GDM1 (cell line): Measurements from ENCODE around the gene OR4Q2.
"Not testable (repeated sequence)": the region's sequence is repeated elsewhere in the genome, so short reads cannot be mapped to it uniquely, and the experiment has no call there.

Experiments
- DNase-seq: peaks from one replicate; lab custom pipeline; 2025; lab: John Stamatoyannopoulos, UW

OR4Q2 gene

DNA sequence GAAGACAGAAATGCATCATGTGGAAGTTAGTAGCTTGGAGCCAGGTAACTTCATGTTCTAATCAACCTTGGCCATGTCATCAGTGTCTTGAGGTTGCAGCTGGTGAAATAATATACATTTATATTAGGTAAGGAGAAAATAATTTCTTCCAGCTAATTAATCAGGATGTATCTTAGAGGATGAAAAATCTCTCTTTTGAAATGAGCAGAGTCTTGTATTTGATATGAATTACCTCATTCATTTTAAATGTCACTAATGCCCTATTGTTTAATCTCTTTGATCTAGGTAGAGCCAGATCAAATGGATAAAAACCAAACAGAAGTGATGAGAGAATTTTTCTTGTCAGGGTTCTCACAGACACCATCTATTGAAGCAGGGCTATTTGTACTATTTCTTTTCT is at the start of gene OR4Q2:
Gene OR4Q2 (plus strand): TSS at position 301 of the 400 bp plus-strand sequence.
- DNase-seq, result no peak

- not testable (repeated sequence) for DNase-seq
Observed at GRCh38 chr14:19969735-19970134, 32.2 kb upstream of the OR4Q2 start.

DNA sequence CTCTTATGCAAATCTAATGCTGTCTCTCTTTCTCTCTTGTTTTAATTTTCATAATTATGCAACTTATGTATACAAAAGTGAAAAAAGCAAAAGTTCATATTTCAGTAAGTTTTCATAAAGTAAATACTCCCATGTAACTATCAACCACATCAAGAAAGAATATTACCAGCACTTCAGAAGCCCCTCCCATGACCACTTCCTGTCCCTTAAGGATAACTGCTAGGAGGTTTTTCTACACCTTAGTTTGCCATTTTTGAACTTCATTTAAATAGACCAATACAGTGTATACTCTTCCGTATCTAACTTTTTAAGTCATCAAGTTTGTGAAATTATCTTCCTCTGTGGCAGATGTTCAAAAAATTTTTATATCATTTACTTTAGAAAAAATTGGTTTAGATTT is 27.1 kb upstream of the OR4Q2 start:
- DNase-seq, result no peak

GRCh38 chr14:19975291-19975690 is 26.7 kb upstream of the OR4Q2 start, which contains the start of gene OR4K15:
OR4K15 (plus strand) TSS chr14:19975591; CDS start chr14:19975591, 0 bp downstream.
- no peak for DNase-seq

DNA sequence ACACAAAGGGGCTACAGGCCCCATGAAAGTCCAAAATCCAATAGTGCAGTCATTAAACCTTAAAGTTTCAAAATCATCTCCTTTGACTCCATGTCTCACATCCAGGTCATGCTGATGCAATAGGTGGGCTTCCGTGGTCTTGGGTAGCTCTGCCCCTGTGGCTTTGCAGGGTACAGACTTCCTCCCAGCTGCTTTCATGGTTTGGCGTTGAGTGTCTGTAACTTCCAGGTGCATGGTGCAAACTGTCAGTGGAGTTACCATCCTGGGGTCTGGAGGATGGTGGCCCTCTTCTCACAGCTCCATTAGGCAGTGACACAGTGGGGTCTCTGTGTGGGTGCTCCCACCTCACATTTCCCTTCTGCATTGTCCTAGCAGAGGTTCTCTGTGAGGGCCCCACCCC is 8.5 kb upstream of the OR4Q2 start:
- DNase-seq, result no peak

GRCh38 chr14:20002319-20002718 is 356 bp downstream of the OR4Q2 start:
- DNase-seq, result no peak

DNA sequence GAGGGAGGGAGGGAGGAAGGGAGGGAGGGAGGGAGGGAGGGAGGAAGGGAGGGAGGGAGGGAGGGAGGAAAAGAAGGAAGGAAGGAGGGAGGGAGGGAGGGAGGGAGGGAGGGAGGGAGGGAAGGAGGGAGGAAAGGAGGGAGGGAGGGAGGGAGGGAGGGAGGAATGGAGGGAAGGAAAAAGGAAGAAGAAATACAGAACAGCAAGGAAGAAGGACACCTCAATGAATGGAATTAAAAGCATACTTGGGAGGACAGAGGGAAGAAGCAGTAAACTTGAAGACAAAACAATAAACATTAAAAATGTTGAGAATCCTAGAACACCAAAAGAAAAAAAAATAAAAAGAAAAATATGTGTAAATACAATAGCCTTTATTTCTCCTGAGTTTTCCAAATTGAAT is 6.2 kb downstream of the OR4Q2 start:
- no peak for DNase-seq

DNA sequence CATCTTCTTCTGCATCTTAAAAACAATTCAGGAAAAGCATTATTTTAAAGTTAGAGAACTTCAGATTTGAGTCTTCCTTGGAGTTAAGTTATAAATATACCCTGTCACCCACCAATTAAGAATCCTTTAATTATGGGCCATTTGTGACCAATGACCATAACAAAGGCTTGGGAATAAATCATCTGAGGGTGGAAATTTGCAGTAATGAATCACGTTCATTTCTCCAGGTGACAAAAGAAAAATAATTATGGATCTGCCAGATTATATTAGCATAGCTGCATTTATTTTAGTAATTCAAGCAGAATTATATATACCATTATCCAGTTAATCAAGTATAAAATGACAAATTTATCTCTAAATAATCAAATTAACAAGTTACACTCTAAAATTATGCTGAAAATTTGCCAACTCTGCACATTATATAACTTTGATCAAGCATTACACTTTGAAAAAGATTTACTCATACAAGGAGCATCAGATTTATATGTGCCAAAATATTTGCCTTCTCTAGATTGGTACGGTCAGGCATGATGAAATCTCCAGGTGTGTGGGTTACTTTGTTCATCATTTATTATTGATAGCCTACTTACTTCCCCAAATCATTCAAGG is 17.4 kb downstream of the OR4Q2 start, which contains the start of gene OR4K14:
Gene OR4K14 (minus strand): TSS at position 51 of the 609 bp plus-strand sequence. CDS start 4,114 bp downstream, outside the sequence.
- DNase-seq, result no peak

DNA sequence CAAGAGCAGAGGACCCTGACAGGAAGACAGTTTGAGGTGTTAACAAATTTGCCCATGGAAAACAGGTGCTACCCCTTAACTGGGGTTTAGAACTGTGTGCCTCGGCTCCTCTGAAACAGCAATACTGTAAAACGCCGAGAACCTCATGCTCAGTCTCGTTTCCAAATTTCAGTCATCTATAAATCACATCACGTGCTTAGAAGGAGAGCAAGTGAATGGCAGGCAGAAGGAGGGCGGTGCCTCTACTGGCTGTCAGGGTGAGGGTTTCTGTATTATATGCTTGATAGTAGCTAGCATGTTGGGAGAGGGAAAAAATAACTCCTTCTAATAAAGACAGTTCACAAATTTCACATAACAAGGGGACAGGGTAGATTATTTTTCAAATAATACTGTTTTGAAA is 29.1 kb downstream of the OR4Q2 start:
- DNase-seq, result no peak

GRCh38 chr14:20035449-20035848 is 33.5 kb downstream of the OR4Q2 start:
- no peak for DNase-seq

GRCh38 chr14:20035938-20036337 is 34.0 kb downstream of the OR4Q2 start, which contains the start of gene OR4K13:
OR4K13 (minus strand) TSS chr14:20036038; CDS start chr14:20034758, 1,280 bp downstream.
- no peak for DNase-seq

- no peak for DNase-seq
Observed at GRCh38 chr14:20044243-20044642, 42.3 kb downstream of the OR4Q2 start.

DNA sequence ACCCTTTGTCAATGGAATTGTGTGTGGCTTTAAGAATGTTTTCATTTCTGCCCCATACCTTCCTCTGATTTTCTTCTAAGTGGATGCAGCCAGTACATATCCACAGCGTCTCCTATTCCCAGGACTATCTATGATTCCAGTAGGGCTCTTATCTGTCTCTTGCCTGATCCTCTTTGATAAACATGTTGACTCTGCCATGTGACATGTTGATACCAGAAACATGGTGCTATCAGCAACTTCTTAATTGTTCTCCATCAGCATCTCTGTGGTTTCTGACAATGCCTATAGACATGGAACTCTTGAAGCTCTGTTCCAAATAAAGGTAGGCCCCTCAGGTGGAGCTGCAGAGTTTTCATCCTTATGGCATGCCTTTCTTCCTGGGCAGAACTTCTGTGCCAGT is 46.2 kb downstream of the OR4Q2 start:
- DNase-seq, result no peak
